ENCODE data around the gene DIP2C. TPM values are rescaled to one million over a fixed set of nuclear protein-coding genes. Genes with fewer than 3 reads are reported as not detected.

Gene DIP2C
- total RNA-seq, 2 donors from 2014 or later = 13.0 to 13.7 TPM

GRCh38 chr10:604716-605631, 84.5 kb downstream of the DIP2C start:
- H3K9me3 ChIP-seq (ENCODE audit: control insufficient read depth, low read length) = no peaks in the 10 kb centered on the region

GRCh38 chr10:603745-604144, 85.7 kb downstream of the DIP2C start:
- H3K4me3 ChIP-seq (ENCODE audit: low read length) = no peak overlapping the region
- no peak overlapping the region for H3K9ac ChIP-seq (ENCODE audit: extremely low read depth, low read length, poor library complexity, severe bottlenecking)
- H3K4me1 Mint-ChIP-seq = peaks cover 21% of the 10 kb centered on the region
- H3K9me3 Mint-ChIP-seq = no peaks in the 10 kb centered on the region
- TF ChIP-seq, protein P1, sequence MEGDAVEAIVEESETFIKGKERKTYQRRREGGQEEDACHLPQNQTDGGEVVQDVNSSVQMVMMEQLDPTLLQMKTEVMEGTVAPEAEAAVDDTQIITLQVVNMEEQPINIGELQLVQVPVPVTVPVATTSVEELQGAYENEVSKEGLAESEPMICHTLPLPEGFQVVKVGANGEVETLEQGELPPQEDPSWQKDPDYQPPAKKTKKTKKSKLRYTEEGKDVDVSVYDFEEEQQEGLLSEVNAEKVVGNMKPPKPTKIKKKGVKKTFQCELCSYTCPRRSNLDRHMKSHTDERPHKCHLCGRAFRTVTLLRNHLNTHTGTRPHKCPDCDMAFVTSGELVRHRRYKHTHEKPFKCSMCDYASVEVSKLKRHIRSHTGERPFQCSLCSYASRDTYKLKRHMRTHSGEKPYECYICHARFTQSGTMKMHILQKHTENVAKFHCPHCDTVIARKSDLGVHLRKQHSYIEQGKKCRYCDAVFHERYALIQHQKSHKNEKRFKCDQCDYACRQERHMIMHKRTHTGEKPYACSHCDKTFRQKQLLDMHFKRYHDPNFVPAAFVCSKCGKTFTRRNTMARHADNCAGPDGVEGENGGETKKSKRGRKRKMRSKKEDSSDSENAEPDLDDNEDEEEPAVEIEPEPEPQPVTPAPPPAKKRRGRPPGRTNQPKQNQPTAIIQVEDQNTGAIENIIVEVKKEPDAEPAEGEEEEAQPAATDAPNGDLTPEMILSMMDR (conservative IDR thresholded peaks at IDR 0.05) = no peak
- H3K9me3 ChIP-seq (ENCODE audit: control insufficient read depth, low read length) = no peaks in the 10 kb centered on the region
- H3K27me3 ChIP-seq (ENCODE audit: control insufficient read depth, insufficient read depth, low read length, poor library complexity, severe bottlenecking) = no peaks in the 10 kb centered on the region
- no peak overlapping the region for H3K27ac Mint-ChIP-seq
- H3K4me3 Mint-ChIP-seq = no peak overlapping the region
- no peaks in the 10 kb centered on the region for H3K27me3 Mint-ChIP-seq (ENCODE audit: insufficient read depth)
- no peaks in the 10 kb centered on the region for H3K36me3 Mint-ChIP-seq (ENCODE audit: low read depth)
- H3K27ac ChIP-seq (ENCODE audit: low read depth, low read length) = no peak overlapping the region
- WGBS, 2 experiments (ENCODE audit: insufficient coverage in 1 of 2, insufficient read length in 1 of 2) = 75 to 96% methylated on average over 2 to 6 of the region's 6 CpGs
- H3K4me1 ChIP-seq (ENCODE audit: control insufficient read depth, insufficient read depth, low read length) = no peaks in the 10 kb centered on the region
- DNase-seq = no peak
- H3K36me3 ChIP-seq (ENCODE audit: control insufficient read depth, insufficient read depth, low read length) = no peaks in the 10 kb centered on the region

More at GRCh38 chr10:604716-605631, 84.5 kb downstream of the DIP2C start:
- no peak overlapping the region for H3K27ac ChIP-seq (ENCODE audit: low read depth, low read length)
- no peaks in the 10 kb centered on the region for H3K36me3 ChIP-seq (ENCODE audit: control insufficient read depth, insufficient read depth, low read length)
- Mint-ChIP-seq H3K4me3 (no peak overlapping the region), H3K27me3 (ENCODE audit: insufficient read depth) (no peaks in the 10 kb centered on the region), H3K36me3 (ENCODE audit: low read depth) (no peaks in the 10 kb centered on the region), H3K27ac (no peak overlapping the region), H3K4me1 (peaks cover 19% of the 10 kb centered on the region), H3K9me3 (no peaks in the 10 kb centered on the region)
- 92 to 96% methylated on average over 16 to 21 of the region's 21 CpGs for WGBS, 2 experiments (ENCODE audit: insufficient coverage in 1 of 2, insufficient read length in 1 of 2)
- no peak for DNase-seq
- no peaks in the 10 kb centered on the region for H3K27me3 ChIP-seq (ENCODE audit: control insufficient read depth, insufficient read depth, low read length, poor library complexity, severe bottlenecking)
- H3K4me3 ChIP-seq (ENCODE audit: low read length) = no peak overlapping the region
- no peak overlapping the region for H3K9ac ChIP-seq (ENCODE audit: extremely low read depth, low read length, poor library complexity, severe bottlenecking)
- TF ChIP-seq, protein P1 (conservative IDR thresholded peaks at IDR 0.05) = no peak
- no peaks in the 10 kb centered on the region for H3K4me1 ChIP-seq (ENCODE audit: control insufficient read depth, insufficient read depth, low read length)

DNA sequence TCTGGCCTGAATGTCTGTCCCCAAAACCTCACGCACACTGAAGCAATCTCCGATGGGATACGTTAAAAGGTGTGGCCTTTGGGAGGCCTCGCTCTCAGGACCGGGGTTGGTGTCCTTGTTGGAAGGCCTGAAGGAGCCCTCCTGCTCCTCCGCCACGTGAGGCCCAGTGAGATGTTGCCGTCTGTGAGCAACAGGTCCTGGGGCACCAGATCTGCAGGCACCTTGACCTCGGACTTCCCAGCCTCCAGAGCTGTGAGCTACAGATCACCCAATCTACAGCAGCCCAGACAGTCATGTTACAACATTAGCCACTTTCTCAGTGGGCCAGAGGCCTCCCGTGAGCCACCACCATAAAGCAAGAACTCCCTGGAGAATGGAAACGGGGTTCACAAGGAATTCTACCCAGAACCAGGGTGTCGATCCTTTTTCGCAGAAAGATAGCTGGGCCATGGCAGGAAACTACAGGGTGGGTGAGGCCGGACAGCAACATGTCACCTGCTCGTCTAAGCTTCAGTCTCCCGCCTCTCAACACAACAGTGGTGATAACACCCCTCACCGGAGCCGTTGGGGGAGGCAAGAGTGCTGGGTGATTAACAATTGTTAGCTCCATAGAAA, 87.0 kb downstream of the DIP2C start:
- 93% methylated on average over 12 to 18 of the region's 18 CpGs for WGBS, 2 experiments (ENCODE audit: insufficient coverage in 1 of 2, insufficient read length in 1 of 2)
- Mint-ChIP-seq H3K36me3 (ENCODE audit: low read depth) (no peaks in the 10 kb centered on the region), H3K4me3 (no peak overlapping the region), H3K27me3 (ENCODE audit: insufficient read depth) (no peaks in the 10 kb centered on the region), H3K27ac (peak overlapping the region; percentile 17), H3K4me1 (peaks cover 27% of the 10 kb centered on the region), H3K9me3 (no peaks in the 10 kb centered on the region)
- DNase-seq = no peak
- no peak overlapping the region for H3K4me3 ChIP-seq (ENCODE audit: low read length)
- no peaks in the 10 kb centered on the region for H3K4me1 ChIP-seq (ENCODE audit: control insufficient read depth, insufficient read depth, low read length)
- no peaks in the 10 kb centered on the region for H3K27me3 ChIP-seq (ENCODE audit: control insufficient read depth, insufficient read depth, low read length, poor library complexity, severe bottlenecking)
- no peak overlapping the region for H3K9ac ChIP-seq (ENCODE audit: extremely low read depth, low read length, poor library complexity, severe bottlenecking)
- H3K27ac ChIP-seq (ENCODE audit: low read depth, low read length) = no peak overlapping the region
- no peaks in the 10 kb centered on the region for H3K9me3 ChIP-seq (ENCODE audit: control insufficient read depth, low read length)
- TF ChIP-seq, protein P1 (conservative IDR thresholded peaks at IDR 0.05) = no peak
- no peaks in the 10 kb centered on the region for H3K36me3 ChIP-seq (ENCODE audit: control insufficient read depth, insufficient read depth, low read length)
